ENCODE measurements around the gene PDLIM3. TPM values are rescaled to one million over a fixed set of nuclear protein-coding genes. Genes with fewer than 3 reads are reported as not detected.
"Not testable (repeated sequence)": the region's sequence is repeated elsewhere in the genome, so short reads cannot be mapped to it uniquely, and the experiment has no call there.

PDLIM3 gene
- total RNA-seq, 1 donor from 2014 or later: 10.7 TPM

DNA sequence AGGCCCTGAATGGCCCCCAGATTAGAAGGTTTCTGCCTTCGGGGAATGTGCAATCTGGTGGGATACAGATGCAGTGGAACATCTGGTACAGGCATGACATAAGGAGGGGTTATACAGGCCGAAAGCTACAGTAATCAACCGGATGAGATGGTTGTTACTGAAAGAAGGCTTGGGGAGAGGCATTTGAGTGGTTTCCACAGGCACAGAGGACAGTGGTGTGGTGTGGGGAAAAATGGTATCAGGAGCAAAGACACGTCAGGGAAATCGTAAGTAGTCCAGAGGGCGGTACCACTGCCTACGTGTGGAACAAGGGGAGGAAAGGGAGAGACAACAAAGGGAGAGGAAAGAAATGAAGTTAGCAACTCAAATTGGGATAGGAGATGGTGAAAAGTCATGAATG, 3.0 kb downstream of the PDLIM3 start:
- TF ChIP-seq, protein P1, sequence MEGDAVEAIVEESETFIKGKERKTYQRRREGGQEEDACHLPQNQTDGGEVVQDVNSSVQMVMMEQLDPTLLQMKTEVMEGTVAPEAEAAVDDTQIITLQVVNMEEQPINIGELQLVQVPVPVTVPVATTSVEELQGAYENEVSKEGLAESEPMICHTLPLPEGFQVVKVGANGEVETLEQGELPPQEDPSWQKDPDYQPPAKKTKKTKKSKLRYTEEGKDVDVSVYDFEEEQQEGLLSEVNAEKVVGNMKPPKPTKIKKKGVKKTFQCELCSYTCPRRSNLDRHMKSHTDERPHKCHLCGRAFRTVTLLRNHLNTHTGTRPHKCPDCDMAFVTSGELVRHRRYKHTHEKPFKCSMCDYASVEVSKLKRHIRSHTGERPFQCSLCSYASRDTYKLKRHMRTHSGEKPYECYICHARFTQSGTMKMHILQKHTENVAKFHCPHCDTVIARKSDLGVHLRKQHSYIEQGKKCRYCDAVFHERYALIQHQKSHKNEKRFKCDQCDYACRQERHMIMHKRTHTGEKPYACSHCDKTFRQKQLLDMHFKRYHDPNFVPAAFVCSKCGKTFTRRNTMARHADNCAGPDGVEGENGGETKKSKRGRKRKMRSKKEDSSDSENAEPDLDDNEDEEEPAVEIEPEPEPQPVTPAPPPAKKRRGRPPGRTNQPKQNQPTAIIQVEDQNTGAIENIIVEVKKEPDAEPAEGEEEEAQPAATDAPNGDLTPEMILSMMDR (IDR thresholded peaks at IDR 0.05; ENCODE audit: insufficient read depth, low read length, poor library complexity, severe bottlenecking): no peak
- Histone ChIP-seq H3K4me3 (ENCODE audit: low read depth, low read length) (no peak overlapping the region), H3K36me3 (ENCODE audit: control insufficient read depth, insufficient read depth, low read length) (no peaks in the 10 kb centered on the region), H3K27me3 (ENCODE audit: control insufficient read depth, insufficient read depth, low read length) (peaks cover 6% of the 10 kb centered on the region)
- no peak for DNase-seq (ENCODE audit: low read depth)

DNA sequence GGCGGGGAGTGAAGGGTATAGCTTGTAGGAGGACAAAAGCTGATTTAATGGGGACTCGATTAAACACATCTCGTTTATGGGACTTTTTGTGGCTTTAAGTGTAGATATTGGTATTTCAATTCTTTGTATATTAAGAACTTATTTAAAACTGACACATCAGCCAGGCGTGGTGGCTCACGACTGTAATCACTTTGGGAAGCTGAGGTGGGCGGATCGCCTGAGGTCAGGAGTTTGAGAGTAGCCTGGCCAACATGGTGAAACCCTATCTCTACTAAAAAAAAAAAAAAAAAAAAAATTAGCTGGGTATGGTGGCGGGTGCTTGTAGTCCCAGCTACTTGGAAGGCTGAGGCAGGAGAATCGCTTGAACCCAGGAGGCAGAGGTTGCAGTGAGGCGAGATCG, 3.7 kb downstream of the PDLIM3 start:
- H3K36me3 ChIP-seq (ENCODE audit: control insufficient read depth, insufficient read depth, low read length); H3K27me3 ChIP-seq (ENCODE audit: control insufficient read depth, insufficient read depth, low read length); H3K4me3 ChIP-seq (ENCODE audit: low read depth, low read length): not testable (repeated sequence)

DNA sequence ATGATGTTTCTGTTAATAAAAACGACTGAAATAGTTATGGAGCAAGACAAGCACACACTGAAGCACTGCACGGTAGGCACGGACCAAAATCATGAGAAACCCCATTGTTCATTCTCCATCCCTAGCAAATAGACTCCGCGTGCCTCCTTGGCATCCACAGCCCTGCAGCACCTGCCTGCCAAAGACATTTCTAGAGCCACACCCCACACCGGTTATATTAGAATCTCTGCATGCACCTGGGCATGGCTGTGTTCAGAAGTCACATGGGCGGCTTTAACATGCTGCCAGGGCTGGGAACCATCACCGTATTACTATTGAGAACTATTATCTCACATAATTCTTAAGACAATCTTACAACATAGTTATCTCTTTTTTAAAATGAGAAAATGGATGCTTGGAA, 5.9 kb downstream of the PDLIM3 start:
- Histone ChIP-seq H3K36me3 (ENCODE audit: control insufficient read depth, insufficient read depth, low read length) (no peaks in the 10 kb centered on the region), H3K4me3 (ENCODE audit: low read depth, low read length) (no peak overlapping the region), H3K27me3 (ENCODE audit: control insufficient read depth, insufficient read depth, low read length) (peaks cover 2% of the 10 kb centered on the region)
- TF ChIP-seq, protein P1 (IDR thresholded peaks at IDR 0.05; ENCODE audit: insufficient read depth, low read length, poor library complexity, severe bottlenecking): no peak
- no peak for DNase-seq (ENCODE audit: low read depth)

More for the DNA sequence above, 3.7 kb downstream of the PDLIM3 start:
- not testable (repeated sequence) for DNase-seq (ENCODE audit: low read depth)

DNA sequence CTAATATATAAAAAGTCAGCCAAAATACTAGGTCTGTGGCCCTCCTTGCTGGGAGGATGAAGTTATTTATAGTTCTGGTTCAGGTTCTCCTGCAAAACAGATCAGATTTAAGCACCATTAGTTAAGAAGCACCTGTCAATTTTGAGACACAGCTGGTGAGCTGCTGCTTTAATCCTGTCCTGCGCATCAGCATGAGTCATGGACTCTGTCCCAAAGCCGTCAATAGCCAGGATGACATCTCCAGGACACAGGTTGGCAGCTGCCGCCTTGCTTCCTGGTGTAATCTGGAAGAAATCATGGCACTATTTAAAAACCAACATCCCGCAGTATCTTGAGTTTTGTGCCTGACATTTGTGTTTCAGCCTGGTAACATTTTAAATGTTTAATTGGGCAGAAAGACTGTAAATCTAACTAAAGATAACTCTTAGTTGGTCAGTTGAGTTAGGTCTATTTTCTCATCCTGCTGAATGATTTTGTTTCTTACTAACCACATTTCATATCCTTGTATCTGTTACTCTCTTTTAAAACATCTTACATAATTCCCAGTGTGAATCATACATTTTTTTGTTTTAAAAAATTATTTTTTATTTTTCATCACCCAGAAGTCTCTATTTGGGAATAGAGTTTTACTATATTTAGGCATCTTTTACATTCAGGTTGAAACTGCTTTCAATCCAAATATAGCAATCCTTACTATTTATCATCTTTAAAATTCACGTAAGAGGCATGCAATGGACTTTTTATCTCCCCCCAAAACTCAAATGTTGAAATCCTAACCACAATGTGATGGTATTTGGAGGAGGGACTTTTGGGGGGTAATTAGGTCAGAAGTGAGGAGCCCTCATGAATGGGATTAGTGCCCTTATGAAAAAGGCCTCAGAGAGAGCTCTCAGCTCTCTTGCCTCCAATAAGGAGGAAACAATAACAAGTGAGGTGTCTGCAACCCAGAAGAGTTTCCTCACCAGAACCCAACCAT, 10.1 kb downstream of the PDLIM3 start:
- H3K27me3 ChIP-seq (ENCODE audit: control insufficient read depth, insufficient read depth, low read length): no peaks in the 10 kb centered on the region
- TF ChIP-seq, protein P1 (IDR thresholded peaks at IDR 0.05; ENCODE audit: insufficient read depth, low read length, poor library complexity, severe bottlenecking): no peak
- H3K36me3 ChIP-seq (ENCODE audit: control insufficient read depth, insufficient read depth, low read length): no peaks in the 10 kb centered on the region
- no peak for DNase-seq (ENCODE audit: low read depth)
- H3K4me3 ChIP-seq (ENCODE audit: low read depth, low read length): no peak overlapping the region

DNA sequence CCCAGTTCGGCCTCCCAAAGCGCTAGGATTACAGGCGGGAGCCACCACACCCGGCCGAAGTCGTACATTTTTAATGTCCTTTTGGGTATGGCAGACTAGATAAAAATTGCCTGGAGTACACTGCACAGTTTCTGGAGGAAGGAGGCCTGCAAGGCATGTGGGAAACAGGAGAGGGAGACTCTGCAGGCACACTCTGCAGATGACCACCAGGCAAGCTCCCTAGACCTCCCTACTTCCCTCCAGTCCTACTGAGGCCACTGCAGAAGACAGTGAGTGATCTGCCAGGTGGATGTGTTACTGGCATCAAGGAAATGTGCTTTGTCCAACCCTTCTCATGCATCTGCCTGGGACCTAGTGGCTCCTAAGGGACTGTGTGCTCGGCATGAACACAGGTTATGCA, 11.4 kb downstream of the PDLIM3 start:
- TF ChIP-seq, protein P1 (IDR thresholded peaks at IDR 0.05; ENCODE audit: insufficient read depth, low read length, poor library complexity, severe bottlenecking): no peak
- H3K36me3 ChIP-seq (ENCODE audit: control insufficient read depth, insufficient read depth, low read length): no peaks in the 10 kb centered on the region
- H3K4me3 ChIP-seq (ENCODE audit: low read depth, low read length): no peak overlapping the region
- no peaks in the 10 kb centered on the region for H3K27me3 ChIP-seq (ENCODE audit: control insufficient read depth, insufficient read depth, low read length)
- DNase-seq (ENCODE audit: low read depth): no peak

DNA sequence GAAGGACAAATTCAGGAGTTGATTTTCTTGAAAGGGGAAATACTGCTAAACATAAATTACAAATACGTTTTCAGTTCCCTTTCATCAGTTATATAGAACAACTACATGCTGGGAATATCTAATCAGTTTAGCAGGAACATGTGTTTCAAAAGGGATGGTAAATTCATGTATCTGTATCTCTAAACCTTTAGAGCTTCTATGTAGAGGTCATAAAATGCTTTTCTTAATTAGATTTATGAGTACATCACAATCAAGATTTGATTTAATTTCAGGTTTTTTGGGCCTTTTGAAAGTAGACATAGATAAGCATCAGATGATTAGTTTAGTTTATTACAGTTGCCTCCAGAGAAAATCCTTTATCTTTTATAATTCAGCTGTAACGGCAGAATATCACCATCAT, 12.9 kb downstream of the PDLIM3 start:
- TF ChIP-seq, protein P1 (IDR thresholded peaks at IDR 0.05; ENCODE audit: insufficient read depth, low read length, poor library complexity, severe bottlenecking): no peak

More for the DNA sequence above, 12.9 kb downstream of the PDLIM3 start:
- H3K27me3 ChIP-seq (ENCODE audit: control insufficient read depth, insufficient read depth, low read length): no peaks in the 10 kb centered on the region
- no peak overlapping the region for H3K4me3 ChIP-seq (ENCODE audit: low read depth, low read length)
- H3K36me3 ChIP-seq (ENCODE audit: control insufficient read depth, insufficient read depth, low read length): no peaks in the 10 kb centered on the region
- no peak for DNase-seq (ENCODE audit: low read depth)

Data from kidney epithelial cell (primary cell).